Measurements from ENCODE around the gene PCSK4.
A peak's percentile ranks its signal among the peaks of the same experiment; 100 is the strongest.
"Not testable (repeated sequence)": the region's sequence is repeated elsewhere in the genome, so short reads cannot be mapped to it uniquely, and the experiment has no call there.

The PCSK4 gene

GRCh38 chr19:1487576-1488281 lies 2.4 kb downstream of the PCSK4 start:
- DNase-seq (ENCODE audit: low read depth in 2 of 2), result no peak

DNA sequence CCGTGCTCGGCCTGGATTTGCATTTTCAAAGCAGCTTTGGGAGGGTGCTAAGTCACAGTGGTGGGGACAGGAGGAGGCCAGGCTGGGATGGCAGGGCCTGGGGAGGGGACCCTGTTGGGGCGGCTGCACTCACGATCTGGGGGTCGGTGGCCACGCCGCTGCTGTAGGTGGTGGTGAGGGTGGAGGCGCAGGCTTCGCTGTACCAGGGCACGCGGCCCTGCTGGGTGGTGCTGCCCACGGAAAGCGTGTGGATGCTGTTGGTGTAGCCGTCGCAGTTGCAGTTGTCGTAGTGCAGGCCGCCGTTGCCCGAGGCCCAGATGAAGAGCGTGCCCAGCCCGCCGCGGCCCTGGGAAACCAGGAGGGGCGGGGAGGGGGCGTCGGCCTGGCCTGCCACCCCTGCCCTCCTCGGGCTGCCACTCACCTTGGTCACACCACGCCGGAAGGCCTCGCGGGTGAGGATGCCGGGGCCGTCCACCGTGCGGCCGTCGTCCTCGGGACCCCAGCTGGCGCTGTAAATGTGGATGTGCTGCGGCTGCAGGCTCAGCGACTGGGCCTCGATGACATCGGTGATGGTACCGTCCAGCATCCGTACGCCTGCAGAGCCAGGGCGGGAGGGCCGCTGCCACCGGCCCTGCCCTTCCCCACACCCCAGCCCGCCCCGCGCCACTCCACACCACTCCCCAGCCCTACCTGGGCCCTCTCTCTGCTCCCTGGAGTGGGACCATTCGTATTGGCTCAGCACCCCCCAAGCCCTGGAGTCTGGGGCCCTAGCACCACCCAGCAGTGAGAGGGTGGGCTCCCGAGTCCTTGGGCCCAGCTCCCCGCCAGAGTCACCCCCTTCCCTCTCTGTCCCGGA lies 3.2 kb downstream of the PCSK4 start:
- DNase-seq (ENCODE audit: low read depth in 2 of 2), result no peak

DNA sequence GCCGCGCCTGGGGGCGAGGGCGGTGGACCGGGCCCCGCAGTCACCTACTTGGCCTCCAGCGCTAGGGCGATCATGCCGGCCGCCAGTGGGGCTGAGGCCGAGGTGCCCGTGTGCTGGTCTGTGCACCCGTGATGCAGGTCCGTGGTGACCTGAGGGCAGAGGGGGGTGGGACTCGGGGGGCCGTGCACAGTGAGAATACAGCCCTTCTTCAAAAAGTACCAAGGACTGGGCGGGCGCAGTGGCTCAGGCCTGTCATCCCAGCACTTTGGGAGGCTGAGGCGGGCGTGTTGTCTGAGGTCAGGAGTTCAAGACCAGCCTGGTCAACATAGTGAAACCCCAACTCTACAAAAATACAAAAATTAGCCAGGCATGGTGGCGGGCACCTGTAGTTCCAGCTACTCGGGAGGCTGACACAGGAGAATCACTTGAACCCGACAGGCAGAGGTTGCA lies 6.1 kb downstream of the PCSK4 start:
- DNase-seq (ENCODE audit: low read depth in 2 of 2), result no peak

DNA sequence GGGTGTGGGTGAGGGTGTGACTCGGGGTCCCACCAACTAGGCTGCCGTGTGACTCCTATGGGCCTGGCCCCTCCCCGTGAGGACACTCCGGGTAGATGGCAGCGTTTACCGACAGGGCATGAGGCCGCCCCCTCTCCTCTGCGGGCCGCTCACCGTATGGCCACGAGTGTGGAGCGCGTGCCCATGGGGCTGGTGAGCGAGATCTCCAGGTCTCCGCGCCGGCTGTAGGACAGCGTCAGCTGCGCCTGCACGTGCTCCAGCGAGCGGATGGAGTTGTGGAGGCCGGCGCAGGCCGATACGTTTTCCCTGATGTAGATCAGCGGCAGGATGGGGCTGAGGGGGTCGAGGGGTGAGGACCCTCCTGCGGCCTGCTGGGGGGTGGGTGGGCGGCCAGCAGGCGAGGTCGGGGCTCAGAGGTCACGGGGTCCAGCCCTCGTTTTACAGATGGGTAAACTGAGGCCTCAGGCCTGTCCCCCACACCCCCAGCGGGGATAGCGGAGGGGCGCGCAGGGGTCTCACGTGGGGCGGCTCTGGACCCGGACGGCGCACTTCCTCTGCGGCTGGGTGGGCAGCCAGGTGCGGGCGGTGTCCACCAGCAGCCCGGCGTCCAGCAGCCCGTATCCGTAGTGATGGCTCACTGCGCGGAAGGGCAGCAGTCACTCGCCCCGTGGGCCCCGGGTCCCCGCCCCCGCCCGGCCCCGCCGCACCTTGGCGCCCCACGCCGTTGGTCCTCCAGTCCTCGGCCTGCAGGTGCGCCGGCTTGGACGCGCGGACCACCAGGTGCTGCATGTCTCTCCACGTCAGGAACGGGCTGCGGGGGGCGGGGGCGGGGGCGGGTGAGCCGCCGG lies 6.8 kb downstream of the PCSK4 start:
- DNase-seq (ENCODE audit: low read depth in 2 of 2), result no peak

DNA sequence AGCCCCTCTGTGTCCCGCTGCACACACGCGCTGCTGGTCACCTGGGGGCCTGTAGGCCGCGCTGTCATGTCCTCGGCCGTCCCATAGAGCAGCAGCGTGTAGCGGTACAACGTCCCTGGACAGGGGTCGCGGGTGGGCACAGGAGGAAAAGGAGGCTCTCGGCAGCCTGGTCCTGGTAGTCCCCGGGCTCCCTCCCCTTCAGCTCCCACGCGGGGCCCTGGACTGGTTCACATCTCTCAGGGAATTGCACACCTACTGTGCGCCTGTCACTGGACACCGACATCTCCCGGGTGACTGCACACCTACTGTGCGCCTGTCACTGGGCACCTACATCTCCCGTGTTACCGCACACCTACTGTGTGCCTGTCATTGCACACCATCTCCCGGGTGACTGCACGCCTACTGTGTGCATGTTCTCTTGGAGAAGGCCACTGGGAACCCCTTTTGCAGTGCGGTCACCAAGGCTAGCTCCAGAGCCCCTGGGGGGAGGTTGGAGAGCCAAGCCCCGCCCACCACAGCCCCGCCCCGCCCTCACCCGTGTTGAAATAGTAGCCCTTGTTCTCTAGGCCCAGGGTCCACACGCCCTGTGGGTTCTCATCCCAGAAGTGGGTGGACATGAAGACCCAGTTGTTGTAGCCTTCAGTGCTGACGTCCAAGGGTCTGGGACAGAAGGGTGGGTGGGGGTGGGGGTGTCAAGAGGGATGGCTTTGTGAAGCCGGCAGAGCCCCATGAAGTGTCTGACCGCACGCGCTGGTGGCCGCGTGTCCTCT lies 7.6 kb downstream of the PCSK4 start:
- no peak for DNase-seq (ENCODE audit: low read depth in 2 of 2)

- no peak for DNase-seq (ENCODE audit: low read depth in 2 of 2)
Observed at GRCh38 chr19:1481893-1482360, 8.2 kb downstream of the PCSK4 start.

- no peak for DNase-seq (ENCODE audit: low read depth in 2 of 2)
Observed at GRCh38 chr19:1481224-1481892, 8.8 kb downstream of the PCSK4 start.

DNA sequence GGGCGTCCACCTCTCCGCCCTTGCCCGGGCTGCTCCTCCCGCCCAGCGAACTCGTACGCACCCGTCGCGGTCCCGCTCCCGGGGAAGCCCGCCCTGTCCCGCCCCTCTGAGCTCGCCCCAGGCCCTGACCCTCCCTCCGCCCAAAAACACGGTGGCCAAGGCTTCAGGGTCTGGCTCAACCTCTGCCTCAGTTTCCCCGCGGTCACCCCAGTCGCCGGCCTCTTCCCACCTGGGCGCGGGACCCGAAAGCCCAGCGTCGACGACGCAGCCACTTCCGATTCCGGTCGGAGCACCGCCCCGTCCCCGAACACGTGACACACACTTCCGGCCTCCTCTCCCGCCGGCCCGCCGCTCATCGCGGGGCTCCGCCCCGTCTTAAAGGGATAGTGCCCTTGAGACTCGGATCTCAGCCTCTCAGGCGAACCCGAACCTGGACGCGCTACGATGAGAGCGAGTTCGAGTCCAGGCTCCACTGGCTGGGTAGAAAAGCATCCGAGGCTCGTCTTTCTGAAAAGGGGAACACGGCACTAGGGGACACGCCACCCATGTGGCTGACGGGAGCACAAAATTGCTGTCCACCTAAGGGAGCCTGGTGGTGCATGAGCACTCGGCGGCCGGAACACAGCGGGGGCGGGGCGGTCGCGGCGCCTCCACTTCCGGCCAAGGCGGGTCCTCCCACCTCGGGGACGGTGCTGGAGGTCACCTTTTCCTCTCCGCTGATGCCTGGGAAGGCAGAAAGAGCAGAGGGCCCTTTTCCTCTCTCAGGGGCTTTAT lies 11.0 kb downstream of the PCSK4 start, which contains the start of gene C19orf25:
Gene C19orf25 (minus strand): TSS at position 282 of the 774 bp plus-strand sequence. CDS start 312 bp downstream, outside the sequence.
- DNase-seq (ENCODE audit: low read depth in 2 of 2), result peak; percentile 84 to 89

DNA sequence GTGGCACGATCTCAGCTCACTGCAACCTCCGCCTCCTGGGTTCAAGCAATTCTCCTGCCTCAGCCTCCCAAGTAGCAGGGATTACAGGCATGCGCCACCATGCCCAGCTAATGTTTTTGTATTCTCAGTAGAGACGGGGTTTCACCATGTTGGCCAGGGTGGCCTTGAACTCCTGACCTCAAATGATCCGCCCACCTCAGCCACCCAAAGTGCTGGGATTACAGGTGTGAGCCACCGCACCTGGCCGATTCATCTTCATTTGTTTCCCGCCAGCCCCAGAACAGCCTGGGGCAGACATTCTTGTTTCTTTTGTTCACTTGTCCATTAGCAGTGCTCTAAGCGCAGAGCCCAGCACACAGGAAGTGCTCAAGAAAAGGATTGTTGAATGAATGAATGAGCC lies 13.1 kb downstream of the PCSK4 start:
- DNase-seq (ENCODE audit: low read depth in 2 of 2), result not testable (repeated sequence)

DNA sequence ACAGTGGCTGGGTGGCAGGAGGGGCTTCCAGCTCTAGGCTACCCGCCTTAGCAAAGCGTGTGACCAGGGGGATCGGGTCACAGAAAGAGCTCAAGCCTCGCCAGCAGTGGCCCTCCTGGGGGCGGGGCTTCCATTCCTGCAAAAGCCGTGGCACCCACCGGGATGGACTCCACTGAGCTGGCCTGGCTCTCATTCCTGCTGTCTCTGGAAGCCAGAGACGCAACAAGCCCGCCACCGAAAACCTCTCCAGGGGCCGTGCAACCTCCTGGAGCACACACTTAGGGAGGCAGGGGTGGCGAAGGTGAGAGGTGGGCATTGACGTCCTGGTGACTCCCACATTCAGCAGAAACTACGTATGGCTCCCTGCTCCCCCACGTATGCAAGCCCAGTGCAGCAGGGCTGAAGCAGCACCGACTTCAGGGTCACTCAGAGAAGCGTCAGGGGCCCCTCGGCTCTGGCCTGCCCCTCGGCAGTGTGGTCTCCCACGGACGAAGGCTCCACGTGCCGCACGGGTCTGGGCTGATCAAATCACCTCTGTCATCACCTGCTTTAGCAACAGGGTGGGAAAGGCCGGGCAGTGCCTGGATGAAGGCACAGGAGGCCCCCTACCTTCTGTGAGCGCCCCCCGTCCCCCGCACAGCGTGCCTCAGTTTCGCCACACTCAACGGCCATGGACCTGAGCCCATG lies 14.3 kb downstream of the PCSK4 start:
- DNase-seq (ENCODE audit: low read depth in 2 of 2), result no peak

- DNase-seq (ENCODE audit: low read depth in 2 of 2), result no peak
Observed at GRCh38 chr19:1474765-1475351, 15.3 kb downstream of the PCSK4 start.

DNA sequence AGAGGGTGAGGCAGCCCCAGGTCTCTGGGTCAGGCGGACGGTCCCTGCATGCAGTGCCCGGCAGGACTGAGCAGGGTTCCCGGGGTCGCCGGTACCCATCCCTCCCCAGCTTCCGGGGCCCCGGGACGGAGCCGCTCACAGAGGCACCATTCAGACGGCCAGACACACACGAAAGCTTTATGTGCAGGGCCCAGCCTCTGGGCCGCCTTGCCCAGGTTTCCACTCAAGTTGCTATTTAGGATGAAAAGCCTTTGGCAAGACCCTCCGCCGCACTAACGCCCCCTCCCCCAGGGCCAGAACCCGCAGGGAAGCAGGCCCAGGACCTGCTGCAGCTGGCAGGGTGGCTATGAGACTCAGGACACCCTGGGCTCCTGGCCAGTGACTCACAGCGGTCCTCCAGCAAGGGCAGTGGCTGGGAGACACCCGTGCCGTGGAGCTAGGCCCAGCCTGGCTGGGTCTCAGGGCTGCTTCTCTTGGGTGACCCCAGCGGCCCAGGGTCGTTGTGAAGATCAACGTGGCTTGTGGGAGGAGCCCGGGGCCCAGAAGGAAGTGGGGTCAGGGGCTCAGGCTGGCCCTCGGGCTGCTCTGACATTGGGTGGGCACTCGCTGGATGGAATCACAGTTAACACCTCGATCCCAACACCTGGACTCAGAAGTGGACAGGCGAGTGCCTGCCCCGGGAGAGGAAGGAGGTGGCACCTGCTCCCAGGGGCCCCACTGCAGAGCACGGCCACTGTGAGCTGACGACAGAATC lies 16.0 kb downstream of the PCSK4 start:
- no peak for DNase-seq (ENCODE audit: low read depth in 2 of 2)

DNA sequence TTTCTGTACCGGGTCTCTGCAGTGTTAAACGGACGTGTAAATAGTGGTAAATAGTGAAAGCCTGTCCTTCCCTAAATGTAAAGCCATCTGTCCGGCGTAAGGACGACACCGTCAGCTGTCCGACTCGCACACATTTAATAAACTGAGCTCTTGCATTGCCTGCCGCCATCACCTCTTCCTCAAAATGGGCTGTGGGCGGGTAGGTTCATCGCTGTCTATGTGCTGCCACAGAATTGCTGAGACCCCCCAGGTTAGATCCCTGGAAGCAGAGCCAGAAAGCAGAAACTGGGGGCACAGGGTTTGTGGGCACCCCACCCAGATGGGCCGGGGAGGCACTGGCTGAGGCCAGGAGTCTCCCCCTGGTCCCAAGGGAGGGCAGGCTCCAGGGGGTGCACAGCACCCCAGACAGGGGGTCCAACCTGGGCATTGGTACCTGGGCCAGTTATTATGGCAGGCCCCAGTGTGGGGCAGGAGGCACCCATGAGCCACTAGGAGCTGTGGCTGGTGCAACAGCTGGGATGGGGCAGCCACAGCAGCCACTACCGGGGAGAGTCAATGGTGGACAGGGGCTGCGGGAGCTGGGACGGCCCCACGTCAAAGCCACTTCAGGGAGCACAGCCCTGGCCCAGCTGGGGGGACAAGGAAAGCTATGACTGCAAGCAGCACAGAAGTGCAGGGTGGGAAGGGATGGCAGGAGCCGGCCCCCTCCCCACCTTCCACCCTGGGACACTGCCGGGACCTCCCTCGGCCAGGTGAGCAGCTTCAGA lies 16.9 kb downstream of the PCSK4 start:
- DNase-seq (ENCODE audit: low read depth in 2 of 2), result no peak

GRCh38 chr19:1472231-1473084 lies 17.7 kb downstream of the PCSK4 start:
- no peak for DNase-seq (ENCODE audit: low read depth in 2 of 2)

- no peak for DNase-seq (ENCODE audit: low read depth in 2 of 2)
Observed at GRCh38 chr19:1471515-1472160, 18.5 kb downstream of the PCSK4 start.

DNA sequence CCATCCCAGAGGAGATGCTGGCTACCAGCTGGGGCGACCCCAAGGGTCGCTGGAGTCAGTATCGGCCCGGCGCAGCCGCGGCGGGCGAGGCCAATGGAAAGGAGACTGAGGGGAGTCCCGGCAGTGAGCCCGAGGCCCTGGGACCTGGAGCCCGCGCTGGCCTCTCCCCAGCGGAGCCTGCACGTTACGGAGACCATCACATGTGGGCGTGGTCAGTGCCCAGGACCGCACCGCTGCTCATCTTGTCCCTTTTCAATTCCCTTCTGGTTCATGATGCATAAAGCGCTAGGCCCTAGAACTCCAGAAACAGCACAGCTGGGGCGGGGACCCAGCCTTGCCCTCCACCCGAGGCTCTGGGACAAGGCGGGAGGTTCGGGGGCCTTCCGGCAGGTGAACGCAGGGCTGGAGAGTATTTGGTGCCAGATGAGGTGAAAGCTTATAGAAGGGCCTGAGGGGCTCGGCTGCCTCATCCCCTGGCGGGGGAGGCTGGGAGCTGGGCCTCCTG lies 19.1 kb downstream of the PCSK4 start:
- DNase-seq (ENCODE audit: low read depth in 2 of 2), result no peak

Measured in activated CD4-positive, alpha-beta T cell treated with anti-CD3 and anti-CD28 coated beads for 24 hours (primary cell).